OCI-LY1 (cell line): ENCODE data around the gene EPHA8.

Experiments used
- H2AFZ ChIP-seq: fragments of 200-600 bp; sonication (generic), shearing (Covaris generic); 2 replicates; pipeline ENCODE4 v1.6.0; 2014; ENCODE audit warnings: antibody characterized with exemption, mild to moderate bottlenecking, low read length
- H3F3A ChIP-seq: fragments of 200-600 bp; sonication (generic), shearing (Covaris generic); 2 replicates; pipeline ENCODE4 v1.6.0; 2014; ENCODE audit warnings: mild to moderate bottlenecking, antibody characterized with exemption, low read length, moderate library complexity; ENCODE audit not compliant: insufficient read depth
- H3K27ac ChIP-seq: fragments of 200-600 bp; sonication (generic); 2 replicates; pipeline ENCODE4 v1.5.1; 2014; ENCODE audit warnings: low read length, mixed run types, mild to moderate bottlenecking, low read depth; ENCODE audit not compliant: poor library complexity, severe bottlenecking
- H3K27me3 ChIP-seq: fragments of 200-600 bp; sonication (generic); 2 replicates; pipeline ENCODE4 v1.6.0; 2014; ENCODE audit warnings: antibody characterized with exemption, mild to moderate bottlenecking, low read length, moderate library complexity; ENCODE audit not compliant: insufficient read depth
- H3K36me3 ChIP-seq: fragments of 200-600 bp; sonication (generic); 2 replicates; pipeline ENCODE4 v1.6.1; 2014; ENCODE audit warnings: mild to moderate bottlenecking, antibody characterized with exemption, low read length, moderate library complexity, mixed read lengths; ENCODE audit not compliant: insufficient read depth
- H3K4me1 ChIP-seq: fragments of 200-600 bp; sonication (generic); 2 replicates; pipeline ENCODE4 v1.5.1; 2014; ENCODE audit warnings: mild to moderate bottlenecking, low read length, moderate library complexity; ENCODE audit not compliant: insufficient read depth, severe bottlenecking
- H3K4me2 ChIP-seq: fragments of 200-600 bp; sonication (generic), shearing (Covaris generic); 2 replicates; pipeline ENCODE4 v1.6.1; 2014; ENCODE audit warnings: low read length
- H3K4me3 ChIP-seq: fragments of 200-600 bp; sonication (generic); 2 replicates; pipeline ENCODE4 v1.5.1; 2014; ENCODE audit warnings: low read length, low read depth, mild to moderate bottlenecking, mixed read lengths; ENCODE audit not compliant: poor library complexity, severe bottlenecking
- H3K79me2 ChIP-seq: fragments of 200-600 bp; shearing (Covaris generic); 2 replicates; pipeline ENCODE4 v1.6.1; 2016; ENCODE audit warnings: mixed run types, low read length, mixed read lengths; ENCODE audit not compliant: insufficient read depth
- H3K9ac ChIP-seq: fragments of 200-600 bp; sonication (generic), shearing (Covaris generic); 2 replicates; pipeline ENCODE4 v1.6.1; 2014; ENCODE audit warnings: mild to moderate bottlenecking, low read length, mixed read lengths
- H3K9me2 ChIP-seq: fragments of 200-600 bp; sonication (generic), shearing (Covaris generic); 2 replicates; pipeline ENCODE4 v1.6.1; 2014; ENCODE audit warnings: low read depth, mild to moderate bottlenecking, low read length, mixed read lengths
- H3K9me3 ChIP-seq: fragments of 200-600 bp; shearing (Covaris generic); 2 replicates; pipeline ENCODE4 v1.6.1; 2014; ENCODE audit warnings: low read length, mixed read lengths
- H4K20me1 ChIP-seq: fragments of 200-600 bp; sonication (generic), shearing (Covaris generic); 2 replicates; pipeline ENCODE4 v1.6.0; 2016; ENCODE audit warnings: mild to moderate bottlenecking, low read length; ENCODE audit not compliant: insufficient read depth
- CTCF ChIP-seq: fragments of 200-600 bp; sonication (generic), shearing (Covaris generic); IDR thresholded peaks from 2 replicates; pipeline ENCODE4 v1.5.1; 2017; ENCODE audit warnings: mild to moderate bottlenecking, antibody characterized with exemption, low read length, moderate library complexity, mixed read lengths
- EZH2 ChIP-seq: fragments of 200-600 bp; sonication (generic), shearing (Covaris generic); IDR thresholded peaks from 2 replicates; pipeline ENCODE4 v1.8.0; 2017; ENCODE audit warnings: borderline replicate concordance, mixed run types, mild to moderate bottlenecking, antibody characterized with exemption, low read length, moderate library complexity, mixed read lengths

Gene EPHA8

GRCh38 chr1:22635436-22635835 is 72.1 kb downstream of the EPHA8 start:
- Histone ChIP-seq H3K4me1 (no peaks in the 10 kb centered on the region), H3K27ac (no peak overlapping the region), H2AFZ (no peak overlapping the region), H3K9me3 (no peaks in the 10 kb centered on the region), H3K4me2 (no peak overlapping the region), H3K79me2 (no peaks in the 10 kb centered on the region), H3K36me3 (no peaks in the 10 kb centered on the region), H3K27me3 (no peaks in the 10 kb centered on the region), H3K9me2 (no peaks in the 10 kb centered on the region), H3K9ac (no peak overlapping the region), H4K20me1 (no peaks in the 10 kb centered on the region), H3K4me3 (no peak overlapping the region), H3F3A (no peaks in the 10 kb centered on the region)
- TF ChIP-seq EZH2 = no peak
- no peak for TF ChIP-seq CTCF

- no peak within 1 kb of the TSS for H3K4me2 ChIP-seq
- H4K20me1 ChIP-seq = no peaks in the 10 kb centered on the region
- H3K4me3 ChIP-seq = no peak within 1 kb of the TSS
- H3F3A ChIP-seq = no peaks in the 10 kb centered on the region
- no peak within 1 kb of the TSS for H3K9ac ChIP-seq
- H3K27ac ChIP-seq = no peak within 1 kb of the TSS
- no peaks in the 10 kb centered on the region for H3K27me3 ChIP-seq
- H3K9me2 ChIP-seq = no peaks in the 10 kb centered on the region
- H2AFZ ChIP-seq = no peak within 1 kb of the TSS
- TF ChIP-seq CTCF (no peak), EZH2 (no peak)
- no peaks in the 10 kb centered on the region for H3K36me3 ChIP-seq
- no peaks in the 10 kb centered on the region for H3K79me2 ChIP-seq
- no peaks in the 10 kb centered on the region for H3K9me3 ChIP-seq
- H3K4me1 ChIP-seq = no peaks in the 10 kb centered on the region
These were observed 73.1 kb downstream of the EPHA8 start, which contains the start of gene C1QA for GRCh38 chr1:22636353-22636752. C1QA (plus strand) TSS chr1:22636628; CDS start chr1:22637617, 989 bp downstream.

- no peaks in the 10 kb centered on the region for H3K27me3 ChIP-seq
- H3K4me1 ChIP-seq = no peaks in the 10 kb centered on the region
- H3K27ac ChIP-seq = no peak overlapping the region
- no peak overlapping the region for H3K4me2 ChIP-seq
- no peak for TF ChIP-seq CTCF
- TF ChIP-seq EZH2 = no peak
- no peaks in the 10 kb centered on the region for H4K20me1 ChIP-seq
- H3K9me2 ChIP-seq = no peaks in the 10 kb centered on the region
- no peak overlapping the region for H3K9ac ChIP-seq
- H3K9me3 ChIP-seq = no peaks in the 10 kb centered on the region
- H3K79me2 ChIP-seq = no peaks in the 10 kb centered on the region
- H2AFZ ChIP-seq = no peak overlapping the region
- H3K4me3 ChIP-seq = no peak overlapping the region
- no peaks in the 10 kb centered on the region for H3K36me3 ChIP-seq
- no peaks in the 10 kb centered on the region for H3F3A ChIP-seq
These were observed 73.6 kb downstream of the EPHA8 start for GRCh38 chr1:22636927-22637326.
